HepG2 (cell line): ENCODE measurements around the gene PIK3IP1. TPM values are rescaled to one million over a fixed set of nuclear protein-coding genes. Genes with fewer than 3 reads are reported as not detected.

Experiments
- ATAC-seq: fragments of 200-7000 bp; cut with Tn5 transposase; 3 replicates; pipeline ENCODE4 v1.9.1; 2020; ENCODE audit warnings: mild to moderate bottlenecking, moderate library complexity
- BruUV-seq: library from RNA; stranded (reverse); fragments of 400-500 nt; replicated peaks from 2 replicates; lab custom pipeline; 2021; lab: Mats Ljungman, UMichigan
- CTCF ChIA-PET: fragments of 300-600 bp; formaldehyde crosslinking; extraction: SDS; loops from one replicate; lab custom pipeline; 2021; ENCODE audit warnings: low total read pairs, inconsistent platforms, low intra/inter-chr PET ratio; lab: Yijun Ruan, JAX
- POLR2A ChIA-PET: fragments of 350-600 bp; sonication (Branson Sonifier 250); formaldehyde crosslinking; loops from one replicate; lab custom pipeline; 2020; ENCODE audit warnings: antibody characterized with exemption, inconsistent platforms; lab: Yijun Ruan, JAX
- DNase-seq: peaks from one replicate; pipeline ENCODE4 v3.0.0-alpha.2; 2015; ENCODE audit warnings: low spot score
- FAIRE-seq: peaks from 3 replicates; lab custom pipeline; 2011; peaks lifted over from hg19 to GRCh38; lab: Jason Lieb, UNC
- H2AFZ ChIP-seq: one replicate; pipeline ENCODE4 v1.6.1; 2011; ENCODE audit warnings: low read length, inconsistent platforms
- H3K27ac ChIP-seq: fragments of 300-600 bp; 3 replicates; pipeline ENCODE4 v1.8.0; 2011; ENCODE audit warnings: mixed run types, mild to moderate bottlenecking, mixed read lengths, low read length, inconsistent platforms; ENCODE audit not compliant: insufficient read depth; ENCODE audit errors: extremely low read length
- H3K27me3 ChIP-seq, 2 experiments: fragments of 200-600 bp in 1 of 2; 2 replicates in 1 of 2; 3 replicates in 1 of 2; pipeline versions ENCODE4 v1.6.0 to v1.8.0; 2011; ENCODE audit warnings: low read length in 2 of 2, mild to moderate bottlenecking in 2 of 2, moderate library complexity in 2 of 2, inconsistent platforms in 1 of 2; ENCODE audit not compliant: insufficient read depth in 2 of 2, control insufficient read depth in 1 of 2
- H3K36me3 ChIP-seq, 2 experiments: fragments of 200-600 bp in 1 of 2; replicated peaks in 1 of 2; 2 replicates in 1 of 2; 3 replicates in 1 of 2; pipeline versions ENCODE4 v1.5.1 to v1.8.0; 2011; ENCODE audit warnings: low read length in 2 of 2, inconsistent platforms in 1 of 2; ENCODE audit not compliant: insufficient read depth in 2 of 2, control insufficient read depth in 1 of 2
- H3K4me1 ChIP-seq: 2 replicates; pipeline ENCODE4 v1.5.1; 2012; ENCODE audit warnings: low read length, inconsistent platforms; ENCODE audit not compliant: insufficient read depth
- H3K4me2 ChIP-seq: 2 replicates; pipeline ENCODE4 v1.6.0; 2011; ENCODE audit warnings: low read depth, low read length, inconsistent platforms
- H3K4me3 ChIP-seq, 3 experiments: fragments of 200-600 bp in 1 of 3; sonication (generic), shearing (Covaris generic) in 1 of 3; replicated peaks in 1 of 3; 2 replicates each; pipeline ENCODE4 v1.5.1; 2011 to 2016; ENCODE audit warnings: low read length in 3 of 3, inconsistent platforms in 2 of 3, low read depth in 2 of 3, mild to moderate bottlenecking in 2 of 3, control low read depth in 1 of 3, mixed read lengths in 1 of 3; ENCODE audit not compliant: insufficient read depth in 1 of 3
- H3K79me2 ChIP-seq: one replicate; pipeline ENCODE4 v1.6.1; 2011; ENCODE audit warnings: low read length, inconsistent platforms; ENCODE audit not compliant: insufficient read depth
- H3K9ac ChIP-seq: 2 replicates; pipeline ENCODE4 v1.6.0; 2011; ENCODE audit warnings: mild to moderate bottlenecking, low read depth, low read length, inconsistent platforms; ENCODE audit not compliant: insufficient read depth
- H3K9me3 ChIP-seq: 2 replicates; pipeline ENCODE4 v1.5.1; 2012; ENCODE audit warnings: mild to moderate bottlenecking, low read length
- H4K20me1 ChIP-seq: 2 replicates; pipeline ENCODE4 v1.6.0; 2011; ENCODE audit warnings: inconsistent platforms, mild to moderate bottlenecking, low read length, moderate library complexity; ENCODE audit not compliant: insufficient read depth
- EZH2 ChIP-seq: conservative IDR thresholded peaks from 2 replicates; pipeline ENCODE4 v1.6.1; 2012; ENCODE audit warnings: mild to moderate bottlenecking, low read depth, low read length, moderate library complexity
- FOSL2 ChIP-seq: sonication (generic); formaldehyde crosslinking; IDR thresholded peaks from 2 replicates; pipeline ENCODE4 v1.4.0; 2020; ENCODE audit warnings: missing genetic modification reagents
- RBM22 ChIP-seq: fragments of 200-400 bp; formaldehyde crosslinking; optimal IDR thresholded peaks from 2 replicates; pipeline ENCODE3; 2017; ENCODE audit warnings: mild to moderate bottlenecking, low read length, moderate library complexity
- WGBS: methylation state at CpG from one replicate; pipeline ENCODE4 v1.1.6; 2017; ENCODE audit warnings: low lambda C conversion rate; 5-methylcytosine and 5-hydroxymethylcytosine counted together
- in situ Hi-C: cut with HindIII; loops from 2 replicates; pipeline ENCODE4 v1.10.0; 2017; ENCODE audit warnings: low pct_unique_long_range_greater_than_20kb; ENCODE audit not compliant: extremely low pct_ligation_motif_present
- intact Hi-C: fragments of 100-400 bp; cut with micrococcal nuclease; formaldehyde crosslinking; loops from one replicate; pipeline ENCODE4 v1.10.0; 2022; ENCODE audit not compliant: unreplicated experiment
- polyA plus RNA-seq, 8 experiments: library from polyadenylated mRNA; depleted of rRNA in 3 of 8; stranded (reverse) in 7 of 8; unstranded in 1 of 8; fragments of >200 nt; fragmentation: Illumina TruSeq in 4 of 8; extraction: Trizol in 4 of 8; gene quantifications; 2 replicates each; pipeline versions ENCODE4 v1.2.1 to v1.2.3, GENCODE V29; 2011 to 2016; ENCODE audit warnings: low read depth in 4 of 8, missing spikeins in 1 of 8, mixed read lengths in 1 of 8; ENCODE audit not compliant: insufficient read depth in 1 of 8
- total RNA-seq, 5 experiments: library from RNA; depleted of rRNA; stranded (reverse); fragments of >200 nt; fragmentation: Illumina TruSeq; extraction: Trizol; gene quantifications; 2 replicates each; pipeline ENCODE4 v1.2.3, GENCODE V29; 2016; ENCODE audit warnings: low read depth in 1 of 5
- TF ChIP-seq, protein P1 (sequence below): sonication (generic); formaldehyde crosslinking; IDR thresholded peaks from 2 replicates; pipeline ENCODE4 v1.4.0; 2020; ENCODE audit warnings: missing genetic modification reagents

Gene PIK3IP1
- total and polyA plus RNA-seq, 2 of the 13 experiments (the other 11 are each of a cell fraction or from before 2014, with no cell fraction given) = 1.3 to 2.5 TPM

DNA sequence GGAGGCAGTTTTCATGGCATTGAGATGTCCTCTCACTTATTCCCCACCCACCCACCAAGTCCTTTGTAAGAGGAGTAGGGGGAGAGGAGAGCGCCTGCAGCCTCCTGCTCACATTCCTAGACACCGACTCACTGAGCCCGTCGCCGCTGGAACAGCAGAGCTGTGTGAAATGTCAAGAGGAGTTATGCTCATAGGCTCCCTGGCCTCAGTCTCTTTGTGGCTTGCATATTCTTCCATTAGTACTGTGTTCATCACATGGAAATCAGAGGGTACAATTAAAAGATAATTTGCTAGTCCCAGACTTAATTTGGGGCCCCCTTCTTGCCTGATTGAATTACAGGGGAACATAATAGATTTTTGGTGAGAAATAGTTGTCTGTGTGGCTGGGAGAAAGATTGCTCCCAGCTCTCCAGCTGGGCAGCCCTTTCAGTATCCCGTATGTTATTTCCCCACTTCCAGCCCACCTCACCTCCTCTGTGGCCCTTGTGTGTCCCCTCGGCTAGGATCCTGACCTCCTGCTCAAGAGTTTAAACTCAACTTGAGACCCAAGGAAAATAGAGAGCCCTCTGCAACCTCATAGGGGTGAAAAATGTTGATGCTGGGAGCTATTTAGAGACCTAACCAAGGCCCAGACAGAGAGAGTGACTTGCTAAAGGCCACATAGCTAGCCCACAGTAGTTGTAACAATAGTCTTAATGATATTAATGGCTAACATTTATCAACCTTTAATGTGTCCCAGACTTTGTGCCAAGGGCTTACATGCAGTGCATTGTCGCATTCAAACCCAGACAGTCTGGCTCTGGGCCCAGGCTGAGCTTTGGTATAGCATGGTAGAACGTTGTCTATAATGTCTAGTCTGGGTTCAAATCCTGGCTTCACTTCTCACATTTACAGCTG lies 48.0 kb downstream of the PIK3IP1 start:
- Histone ChIP-seq H3K79me2 (peaks cover 52% of the 10 kb centered on the region), H3K4me1 (peaks cover 62% of the 10 kb centered on the region), H3K9me3 (no peaks in the 10 kb centered on the region), H2AFZ (no peak overlapping the region), H3K27ac (no peak overlapping the region), H3K4me2 (no peak overlapping the region), H3K36me3 (peaks cover 9 to 69% of the 10 kb centered on the region in 2 experiments), H3K27me3 (no peaks in the 10 kb centered on the region), H3K4me3 (no peak overlapping the region), H4K20me1 (peaks cover 43% of the 10 kb centered on the region; the same call in 1 of the 2 replicates), H3K9ac (no peak overlapping the region)
- ATAC-seq = no peak
- CTCF ChIA-PET = no interaction called here
- WGBS = 94% methylated on average over 9 of the region's 9 CpGs
- no peak for FAIRE-seq
- intact Hi-C loops = no loop called here
- peak; percentile 43 for DNase-seq
- TF ChIP-seq EZH2 (no peak), RBM22 (peak; percentile 27), FOSL2 (CRISPR knock-in tag) (peak; percentile 84)
- TF ChIP-seq, protein P1, sequence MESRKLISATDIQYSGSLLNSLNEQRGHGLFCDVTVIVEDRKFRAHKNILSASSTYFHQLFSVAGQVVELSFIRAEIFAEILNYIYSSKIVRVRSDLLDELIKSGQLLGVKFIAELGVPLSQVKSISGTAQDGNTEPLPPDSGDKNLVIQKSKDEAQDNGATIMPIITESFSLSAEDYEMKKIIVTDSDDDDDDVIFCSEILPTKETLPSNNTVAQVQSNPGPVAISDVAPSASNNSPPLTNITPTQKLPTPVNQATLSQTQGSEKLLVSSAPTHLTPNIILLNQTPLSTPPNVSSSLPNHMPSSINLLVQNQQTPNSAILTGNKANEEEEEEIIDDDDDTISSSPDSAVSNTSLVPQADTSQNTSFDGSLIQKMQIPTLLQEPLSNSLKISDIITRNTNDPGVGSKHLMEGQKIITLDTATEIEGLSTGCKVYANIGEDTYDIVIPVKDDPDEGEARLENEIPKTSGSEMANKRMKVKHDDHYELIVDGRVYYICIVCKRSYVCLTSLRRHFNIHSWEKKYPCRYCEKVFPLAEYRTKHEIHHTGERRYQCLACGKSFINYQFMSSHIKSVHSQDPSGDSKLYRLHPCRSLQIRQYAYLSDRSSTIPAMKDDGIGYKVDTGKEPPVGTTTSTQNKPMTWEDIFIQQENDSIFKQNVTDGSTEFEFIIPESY (CRISPR knock-in tag) = 0 out of 2 replicates have a peak, but pooled peaks have one; percentile 50
- in situ Hi-C loops = no loop called here
- no TSS peak for BruUV-seq
- POLR2A ChIA-PET = no interaction called here
